Natural killer cell treated with Interleukin-12 subunit alpha and Interleukin-12 subunit beta and Interleukin-15 and Interleukin-18, amount 100 ng/mL, for 72 hours (primary cell): ENCODE results near the gene ZBTB40. TPM values are rescaled to one million over a fixed set of nuclear protein-coding genes. Genes with fewer than 3 reads are reported as not detected.
A peak's percentile ranks its signal among the peaks of the same experiment; 100 is the strongest.

ENCODE experiments used
- ATAC-seq, 2 donors: fragments of 150-1000 bp; cut with Tn5 transposase in 1 of 2; sonication (Bioruptor Pico), chemical (Tn5 transposase) in 1 of 2; 2 replicates each; pipeline ENCODE4 v1.10.0; 2021
- DNase-seq: peaks from one replicate; pipeline ENCODE4 v3.0.0; 2022; ENCODE audit warnings: low spot score
- H3K27ac Mint-ChIP-seq, 2 donors: 1 replicate in 1 of 2; 2 replicates in 1 of 2; pipeline ENCODE4 v1.8.0; 2022; ENCODE audit warnings: mixed read lengths in 2 of 2, mild to moderate bottlenecking in 1 of 2, moderate library complexity in 1 of 2
- H3K27me3 Mint-ChIP-seq, 2 donors: 1 replicate in 1 of 2; 2 replicates in 1 of 2; pipeline ENCODE4 v1.8.0; 2022; ENCODE audit warnings: mixed read lengths in 2 of 2
- H3K36me3 Mint-ChIP-seq: one replicate; pipeline ENCODE4 v1.8.0; 2022; ENCODE audit warnings: mixed read lengths
- H3K4me1 Mint-ChIP-seq, 2 donors: 1 replicate in 1 of 2; 2 replicates in 1 of 2; pipeline ENCODE4 v1.8.0; 2022; ENCODE audit warnings: low read depth in 2 of 2, mixed read lengths in 2 of 2, mild to moderate bottlenecking in 1 of 2
- H3K4me3 Mint-ChIP-seq: one replicate; pipeline ENCODE4 v1.8.0; 2022; ENCODE audit warnings: mixed read lengths
- H3K9me3 Mint-ChIP-seq: 2 replicates; pipeline ENCODE4 v1.8.0; 2022; ENCODE audit warnings: mixed read lengths
- total RNA-seq, 2 donors: library from RNA; stranded (reverse); gene quantifications; one replicate each; pipeline ENCODE4 v1.2.3, GENCODE V29; 2022

ZBTB40 gene, protein sequence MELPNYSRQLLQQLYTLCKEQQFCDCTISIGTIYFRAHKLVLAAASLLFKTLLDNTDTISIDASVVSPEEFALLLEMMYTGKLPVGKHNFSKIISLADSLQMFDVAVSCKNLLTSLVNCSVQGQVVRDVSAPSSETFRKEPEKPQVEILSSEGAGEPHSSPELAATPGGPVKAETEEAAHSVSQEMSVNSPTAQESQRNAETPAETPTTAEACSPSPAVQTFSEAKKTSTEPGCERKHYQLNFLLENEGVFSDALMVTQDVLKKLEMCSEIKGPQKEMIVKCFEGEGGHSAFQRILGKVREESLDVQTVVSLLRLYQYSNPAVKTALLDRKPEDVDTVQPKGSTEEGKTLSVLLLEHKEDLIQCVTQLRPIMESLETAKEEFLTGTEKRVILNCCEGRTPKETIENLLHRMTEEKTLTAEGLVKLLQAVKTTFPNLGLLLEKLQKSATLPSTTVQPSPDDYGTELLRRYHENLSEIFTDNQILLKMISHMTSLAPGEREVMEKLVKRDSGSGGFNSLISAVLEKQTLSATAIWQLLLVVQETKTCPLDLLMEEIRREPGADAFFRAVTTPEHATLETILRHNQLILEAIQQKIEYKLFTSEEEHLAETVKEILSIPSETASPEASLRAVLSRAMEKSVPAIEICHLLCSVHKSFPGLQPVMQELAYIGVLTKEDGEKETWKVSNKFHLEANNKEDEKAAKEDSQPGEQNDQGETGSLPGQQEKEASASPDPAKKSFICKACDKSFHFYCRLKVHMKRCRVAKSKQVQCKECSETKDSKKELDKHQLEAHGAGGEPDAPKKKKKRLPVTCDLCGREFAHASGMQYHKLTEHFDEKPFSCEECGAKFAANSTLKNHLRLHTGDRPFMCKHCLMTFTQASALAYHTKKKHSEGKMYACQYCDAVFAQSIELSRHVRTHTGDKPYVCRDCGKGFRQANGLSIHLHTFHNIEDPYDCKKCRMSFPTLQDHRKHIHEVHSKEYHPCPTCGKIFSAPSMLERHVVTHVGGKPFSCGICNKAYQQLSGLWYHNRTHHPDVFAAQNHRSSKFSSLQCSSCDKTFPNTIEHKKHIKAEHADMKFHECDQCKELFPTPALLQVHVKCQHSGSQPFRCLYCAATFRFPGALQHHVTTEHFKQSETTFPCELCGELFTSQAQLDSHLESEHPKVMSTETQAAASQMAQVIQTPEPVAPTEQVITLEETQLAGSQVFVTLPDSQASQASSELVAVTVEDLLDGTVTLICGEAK
- total RNA-seq: 10 to 100 TPM; 26.3 to 33.9 TPM

- Mint-ChIP-seq H3K36me3 (no peaks in the 10 kb centered on the region), H3K4me3 (peak within 1 kb of the TSS; percentile 97), H3K4me1 (peaks cover 25 to 27% of the 10 kb centered on the region in 2 donors), H3K9me3 (no peaks in the 10 kb centered on the region), H3K27ac (peak within 1 kb of the TSS; percentile 79 to 94), H3K27me3 (no peaks in the 10 kb centered on the region)
- DNase-seq: peak; percentile 97
- ATAC-seq: peak; percentile 99
These were observed at the start of gene ZBTB40 for GRCh38 chr1:22451702-22452480. Gene ZBTB40, plus strand, starts transcription at chr1:22451851. Its CDS starts 38,098 bp downstream, at chr1:22489949.

DNA sequence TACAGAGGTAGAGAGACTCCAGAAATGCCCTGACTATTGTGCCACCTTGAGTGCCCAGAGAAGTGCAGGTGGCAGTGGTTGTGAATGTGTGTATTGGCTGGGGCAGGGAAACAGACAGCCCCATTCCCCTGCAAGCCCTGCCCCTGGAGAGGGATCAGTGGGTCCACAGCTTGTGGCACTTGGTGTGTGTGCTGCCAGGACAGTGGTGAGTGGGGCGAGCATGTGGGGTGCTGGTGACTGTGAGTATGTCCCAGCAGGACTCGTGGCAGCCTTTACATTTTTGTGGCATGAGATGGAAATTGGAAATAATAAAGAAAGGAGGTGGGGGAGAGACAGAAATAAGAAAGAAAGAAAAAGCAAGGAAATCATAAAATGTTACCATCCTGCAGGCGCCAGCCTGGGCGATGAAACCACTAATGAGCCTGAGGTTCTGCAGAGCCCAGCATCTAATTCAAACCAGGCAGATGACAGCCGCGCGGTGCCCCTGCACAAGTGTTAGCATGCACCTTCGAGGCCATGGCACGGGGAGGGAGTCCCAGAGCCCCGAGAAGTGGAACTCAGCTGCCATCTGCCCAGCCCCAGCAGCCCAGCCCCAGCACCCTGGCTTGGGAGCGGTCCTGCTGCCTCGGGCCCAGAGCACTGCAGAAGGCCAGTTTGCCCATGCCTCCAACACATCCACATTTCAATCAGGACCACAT is 49.1 kb upstream of the ZBTB40 start:
- Mint-ChIP-seq H3K36me3 (no peaks in the 10 kb centered on the region), H3K27me3 (peaks cover 46 to 77% of the 10 kb centered on the region in 2 donors), H3K4me3 (no peak overlapping the region), H3K9me3 (no peaks in the 10 kb centered on the region), H3K27ac (no peak overlapping the region), H3K4me1 (peaks cover 10 to 12% of the 10 kb centered on the region in 2 donors)
- ATAC-seq (no peak), DNase-seq (no peak)

DNA sequence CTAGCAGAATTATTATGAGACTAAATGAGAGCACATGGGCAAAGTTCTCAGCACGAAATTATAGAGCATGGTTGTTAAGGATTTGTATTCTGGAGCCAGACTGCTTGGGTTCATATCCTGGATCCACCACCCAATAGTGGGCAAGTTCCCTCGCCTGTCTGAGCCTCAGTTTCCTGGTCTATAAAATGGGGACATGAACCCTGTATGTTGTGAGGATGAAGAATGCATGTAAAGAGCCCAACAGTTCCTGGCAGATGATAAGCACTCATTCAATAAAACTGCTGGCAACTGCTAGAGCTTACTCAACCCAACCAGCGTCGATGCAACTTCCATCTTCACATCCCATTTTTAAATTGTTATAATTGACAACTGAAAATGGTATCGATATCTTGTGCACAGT is 47.2 kb upstream of the ZBTB40 start:
- no peaks in the 10 kb centered on the region for H3K9me3 Mint-ChIP-seq
- DNase-seq (no peak), ATAC-seq (no peak)
- H3K27me3 Mint-ChIP-seq: peaks cover 41 to 63% of the 10 kb centered on the region in 2 donors
- no peak overlapping the region for H3K4me3 Mint-ChIP-seq
- peaks cover 0 to 3% of the 10 kb centered on the region in 2 donors for H3K4me1 Mint-ChIP-seq
- H3K27ac Mint-ChIP-seq: no peak overlapping the region
- H3K36me3 Mint-ChIP-seq: no peaks in the 10 kb centered on the region

DNA sequence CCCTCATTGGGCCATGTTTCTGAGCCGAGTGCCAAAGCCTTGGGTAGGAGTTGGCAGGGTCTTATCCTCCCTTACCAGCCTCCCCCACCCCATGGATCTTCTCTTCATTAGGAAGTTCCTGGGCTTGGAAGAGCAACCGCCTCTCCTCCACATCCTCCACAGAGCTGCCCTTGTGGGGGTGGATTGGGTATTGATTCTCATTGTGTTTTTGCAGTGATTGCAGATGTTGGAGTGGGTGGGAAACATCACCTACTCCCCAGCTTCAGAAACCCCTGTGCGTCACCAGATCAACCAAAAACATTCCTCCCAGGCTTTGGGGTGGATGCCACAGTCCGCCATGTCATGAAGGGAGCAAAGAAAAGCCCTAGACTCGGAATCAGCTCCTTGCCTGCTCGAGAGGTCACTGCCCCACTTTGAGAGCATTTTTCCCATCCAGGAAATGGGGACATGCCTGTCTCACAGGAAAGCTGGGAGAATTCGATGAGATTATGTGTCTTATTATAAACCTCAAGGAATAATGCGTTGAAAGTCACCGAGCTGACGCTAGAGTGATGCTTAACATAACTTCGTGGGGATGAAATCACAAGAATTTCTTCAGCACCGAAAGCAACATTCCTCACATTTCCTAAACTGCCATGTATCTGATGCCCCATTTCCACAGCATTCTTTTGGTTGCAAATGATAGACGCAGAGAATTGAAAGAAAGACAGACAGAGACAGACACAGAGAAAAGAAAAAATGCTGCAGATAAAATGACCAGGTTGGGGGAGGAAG is 44.7 kb upstream of the ZBTB40 start:
- Mint-ChIP-seq H3K27ac (no peak overlapping the region), H3K4me3 (no peak overlapping the region), H3K4me1 (no peaks in the 10 kb centered on the region), H3K9me3 (no peaks in the 10 kb centered on the region), H3K27me3 (peaks cover 33 to 53% of the 10 kb centered on the region in 2 donors), H3K36me3 (no peaks in the 10 kb centered on the region)
- DNase-seq: no peak
- ATAC-seq: no peak

DNA sequence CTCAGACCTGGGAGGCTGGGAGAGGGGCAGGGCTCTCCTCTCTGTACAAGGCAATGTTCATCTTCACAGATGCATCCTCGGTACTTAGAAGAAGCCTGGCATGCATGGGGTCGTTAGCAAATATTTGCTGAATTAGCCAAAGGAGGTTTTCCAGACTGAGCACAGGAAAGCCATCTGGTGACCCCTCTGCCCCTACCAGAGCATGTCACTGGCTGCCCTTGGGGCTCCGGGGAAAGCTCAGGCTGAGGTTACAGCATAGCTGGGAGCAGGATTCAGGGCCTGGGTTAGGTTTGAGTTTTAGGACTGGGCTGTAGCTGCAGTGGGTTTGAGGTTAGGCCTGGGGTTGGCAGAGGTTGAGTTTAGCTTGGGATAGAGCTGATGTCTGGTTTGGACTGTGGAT is 43.4 kb upstream of the ZBTB40 start:
- Mint-ChIP-seq H3K27me3 (peaks cover 31 to 53% of the 10 kb centered on the region in 2 donors), H3K4me1 (no peaks in the 10 kb centered on the region), H3K4me3 (no peak overlapping the region), H3K9me3 (no peaks in the 10 kb centered on the region), H3K27ac (no peak overlapping the region), H3K36me3 (no peaks in the 10 kb centered on the region)
- ATAC-seq (no peak), DNase-seq (no peak)

DNA sequence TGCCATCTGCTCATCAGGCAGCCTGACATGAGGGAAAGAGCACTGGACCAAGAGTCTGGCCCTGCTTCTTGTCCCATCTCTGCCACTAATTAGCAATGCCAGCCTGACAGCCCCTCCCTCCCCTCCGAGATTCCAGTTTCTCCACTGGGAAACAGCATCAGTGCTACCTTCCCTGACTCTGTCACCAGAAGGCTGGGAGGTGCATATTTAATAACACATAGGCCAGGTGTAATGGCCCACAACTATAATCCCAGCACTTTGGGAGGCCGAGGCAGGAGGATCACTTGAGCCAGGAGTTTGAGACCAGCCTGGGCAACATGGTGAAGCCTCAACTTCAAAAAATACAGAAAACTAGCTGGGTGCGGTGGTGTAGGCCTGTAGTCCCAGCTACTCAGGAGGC is 41.2 kb upstream of the ZBTB40 start:
- no peaks in the 10 kb centered on the region for H3K36me3 Mint-ChIP-seq
- no peak overlapping the region for H3K27ac Mint-ChIP-seq
- H3K27me3 Mint-ChIP-seq: peaks cover 18 to 32% of the 10 kb centered on the region in 2 donors
- DNase-seq (no peak), ATAC-seq (no peak)
- no peak overlapping the region for H3K4me3 Mint-ChIP-seq
- no peaks in the 10 kb centered on the region for H3K9me3 Mint-ChIP-seq
- H3K4me1 Mint-ChIP-seq: no peaks in the 10 kb centered on the region

DNA sequence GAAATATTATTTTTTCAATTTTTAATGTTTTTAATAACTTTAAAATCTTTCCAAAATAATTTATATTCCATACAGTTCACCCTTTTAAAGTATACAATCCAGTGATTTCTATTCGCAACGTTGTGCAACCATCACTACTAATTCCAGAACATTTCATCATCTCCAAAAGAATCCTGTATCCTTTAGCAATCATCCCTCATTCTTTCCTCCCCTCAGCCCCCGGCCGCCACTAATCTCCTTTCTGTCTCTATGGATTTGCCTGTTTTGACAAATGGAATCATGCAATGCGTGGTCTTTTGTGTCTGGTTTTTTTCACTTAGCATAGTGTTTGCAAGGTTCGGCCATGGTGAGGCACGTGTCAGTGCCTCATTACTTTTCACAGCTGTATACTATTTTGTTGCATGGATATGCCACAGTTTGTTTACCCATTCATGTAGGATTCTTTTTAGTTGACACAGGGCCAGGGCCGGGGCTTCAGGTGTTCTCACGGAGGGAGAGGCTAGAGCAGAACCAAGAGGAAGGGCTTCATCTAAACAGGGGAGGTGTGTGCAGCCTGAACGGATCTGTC is 40.6 kb upstream of the ZBTB40 start:
- Mint-ChIP-seq H3K27me3 (peaks cover 18 to 26% of the 10 kb centered on the region in 2 donors), H3K4me3 (no peak overlapping the region), H3K4me1 (no peaks in the 10 kb centered on the region), H3K27ac (no peak overlapping the region), H3K9me3 (no peaks in the 10 kb centered on the region), H3K36me3 (no peaks in the 10 kb centered on the region)
- ATAC-seq: no peak
- no peak for DNase-seq

GRCh38 chr1:22411589-22411988 is 40.1 kb upstream of the ZBTB40 start:
- peaks cover 18 to 25% of the 10 kb centered on the region in 2 donors for H3K27me3 Mint-ChIP-seq
- DNase-seq (no peak), ATAC-seq (no peak)
- no peaks in the 10 kb centered on the region for H3K36me3 Mint-ChIP-seq
- H3K27ac Mint-ChIP-seq: no peak overlapping the region
- H3K4me3 Mint-ChIP-seq: no peak overlapping the region
- H3K4me1 Mint-ChIP-seq: no peaks in the 10 kb centered on the region
- no peaks in the 10 kb centered on the region for H3K9me3 Mint-ChIP-seq

GRCh38 chr1:22412932-22413727 is 38.5 kb upstream of the ZBTB40 start:
- Mint-ChIP-seq H3K9me3 (no peaks in the 10 kb centered on the region), H3K27ac (no peak overlapping the region), H3K4me1 (no peaks in the 10 kb centered on the region), H3K4me3 (no peak overlapping the region), H3K27me3 (peaks cover 18 to 20% of the 10 kb centered on the region in 2 donors), H3K36me3 (no peaks in the 10 kb centered on the region)
- no peak for ATAC-seq
- DNase-seq: no peak

GRCh38 chr1:22413799-22414198 is 37.9 kb upstream of the ZBTB40 start:
- Mint-ChIP-seq H3K4me1 (no peaks in the 10 kb centered on the region), H3K27me3 (peaks cover 21 to 24% of the 10 kb centered on the region in 2 donors), H3K4me3 (no peak overlapping the region), H3K9me3 (no peaks in the 10 kb centered on the region), H3K27ac (no peak overlapping the region), H3K36me3 (no peaks in the 10 kb centered on the region)
- DNase-seq (no peak), ATAC-seq (no peak)

- H3K27me3 Mint-ChIP-seq: peaks cover 24 to 29% of the 10 kb centered on the region in 2 donors
- ATAC-seq (no peak), DNase-seq (no peak)
- H3K4me3 Mint-ChIP-seq: no peak overlapping the region
- H3K27ac Mint-ChIP-seq: no peak overlapping the region
- H3K36me3 Mint-ChIP-seq: no peaks in the 10 kb centered on the region
- no peaks in the 10 kb centered on the region for H3K4me1 Mint-ChIP-seq
- no peaks in the 10 kb centered on the region for H3K9me3 Mint-ChIP-seq
These were observed 37.4 kb upstream of the ZBTB40 start for GRCh38 chr1:22414244-22414751.
